ENCODE data around the gene PDS5A.

PDS5A gene

GRCh38 chr4:39834269-39834668 is 143.4 kb downstream of the PDS5A start:
- H3K9me3 ChIP-seq (ENCODE audit: control insufficient read depth, insufficient read depth, low read length) = no peaks in the 10 kb centered on the region

DNA sequence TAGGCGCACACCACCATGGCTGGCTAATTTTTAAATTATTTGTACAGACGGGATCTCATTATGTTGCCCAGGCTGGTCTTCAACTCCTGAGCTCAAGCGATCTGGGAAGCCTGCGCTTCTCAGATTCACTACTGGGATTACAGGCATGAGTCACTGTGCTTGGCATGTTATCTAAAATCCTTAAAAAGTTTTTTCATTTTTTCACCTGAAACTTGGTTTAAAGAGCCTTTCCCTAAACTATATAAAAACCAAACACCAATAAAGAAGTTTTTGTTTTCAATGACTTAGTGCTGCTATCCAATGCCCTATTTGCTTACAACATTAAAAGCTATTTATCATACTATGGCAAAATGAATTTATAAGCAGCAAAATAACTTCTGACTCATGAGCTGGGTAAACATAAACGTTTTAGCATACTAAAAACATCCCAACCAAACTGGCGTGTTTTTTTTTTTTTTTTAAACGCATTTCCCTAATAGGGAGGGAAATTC is 151.9 kb downstream of the PDS5A start:
- Histone ChIP-seq H4K20me1 (ENCODE audit: control insufficient read depth, insufficient read depth, low read depth, low read length) (no peaks in the 10 kb centered on the region), H3K79me2 (ENCODE audit: control insufficient read depth, low read length) (no peaks in the 10 kb centered on the region), H3K4me2 (ENCODE audit: low read length) (no peak overlapping the region), H3K4me1 (ENCODE audit: control insufficient read depth, low read length) (no peaks in the 10 kb centered on the region), H3K9me3 (ENCODE audit: control insufficient read depth, insufficient read depth, low read length) (no peaks in the 10 kb centered on the region), H3K4me3 (ENCODE audit: low read length) (no peak overlapping the region), H3K9me2 (replicated peaks; ENCODE audit: control insufficient read depth, low read length) (no peaks in the 10 kb centered on the region), H3K36me3 (ENCODE audit: control insufficient read depth, low read length) (peaks cover 59% of the 10 kb centered on the region), H3F3A (ENCODE audit: control insufficient read depth, insufficient read depth) (peaks cover 8% of the 10 kb centered on the region; the same call in 1 of the 2 replicates), H3K27me3 (ENCODE audit: control insufficient read depth, low read length) (no peaks in the 10 kb centered on the region), H3K27ac (ENCODE audit: low read depth, low read length) (no peak overlapping the region)
- TF ChIP-seq, protein P1, sequence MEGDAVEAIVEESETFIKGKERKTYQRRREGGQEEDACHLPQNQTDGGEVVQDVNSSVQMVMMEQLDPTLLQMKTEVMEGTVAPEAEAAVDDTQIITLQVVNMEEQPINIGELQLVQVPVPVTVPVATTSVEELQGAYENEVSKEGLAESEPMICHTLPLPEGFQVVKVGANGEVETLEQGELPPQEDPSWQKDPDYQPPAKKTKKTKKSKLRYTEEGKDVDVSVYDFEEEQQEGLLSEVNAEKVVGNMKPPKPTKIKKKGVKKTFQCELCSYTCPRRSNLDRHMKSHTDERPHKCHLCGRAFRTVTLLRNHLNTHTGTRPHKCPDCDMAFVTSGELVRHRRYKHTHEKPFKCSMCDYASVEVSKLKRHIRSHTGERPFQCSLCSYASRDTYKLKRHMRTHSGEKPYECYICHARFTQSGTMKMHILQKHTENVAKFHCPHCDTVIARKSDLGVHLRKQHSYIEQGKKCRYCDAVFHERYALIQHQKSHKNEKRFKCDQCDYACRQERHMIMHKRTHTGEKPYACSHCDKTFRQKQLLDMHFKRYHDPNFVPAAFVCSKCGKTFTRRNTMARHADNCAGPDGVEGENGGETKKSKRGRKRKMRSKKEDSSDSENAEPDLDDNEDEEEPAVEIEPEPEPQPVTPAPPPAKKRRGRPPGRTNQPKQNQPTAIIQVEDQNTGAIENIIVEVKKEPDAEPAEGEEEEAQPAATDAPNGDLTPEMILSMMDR (IDR thresholded peaks at IDR 0.05; ENCODE audit: low read depth, low read length, poor library complexity, severe bottlenecking) = no peak
- TF ChIP-seq EZH2phosphoT487 (IDR thresholded peaks at IDR 0.05; ENCODE audit: borderline replicate concordance, low read length) = no peak

More at GRCh38 chr4:39834269-39834668, 143.4 kb downstream of the PDS5A start:
- no peaks in the 10 kb centered on the region for H4K20me1 ChIP-seq (ENCODE audit: control insufficient read depth, insufficient read depth, low read depth, low read length)
- no peaks in the 10 kb centered on the region for H3K9me2 ChIP-seq (replicated peaks; ENCODE audit: control insufficient read depth, low read length)
- H3F3A ChIP-seq (ENCODE audit: control insufficient read depth, insufficient read depth) = peaks cover 2% of the 10 kb centered on the region; the same call in 1 of the 2 replicates
- no peak overlapping the region for H3K27ac ChIP-seq (ENCODE audit: low read depth, low read length)
- no peak for TF ChIP-seq EZH2phosphoT487 (IDR thresholded peaks at IDR 0.05; ENCODE audit: borderline replicate concordance, low read length)
- TF ChIP-seq, protein P1 (IDR thresholded peaks at IDR 0.05; ENCODE audit: low read depth, low read length, poor library complexity, severe bottlenecking) = no peak
- H3K27me3 ChIP-seq (ENCODE audit: control insufficient read depth, low read length) = no peaks in the 10 kb centered on the region
- peaks cover 71% of the 10 kb centered on the region for H3K36me3 ChIP-seq (ENCODE audit: control insufficient read depth, low read length)
- no peak overlapping the region for H3K4me3 ChIP-seq (ENCODE audit: low read length)
- H3K79me2 ChIP-seq (ENCODE audit: control insufficient read depth, low read length) = no peaks in the 10 kb centered on the region
- no peak overlapping the region for H3K4me2 ChIP-seq (ENCODE audit: low read length)
- no peaks in the 10 kb centered on the region for H3K4me1 ChIP-seq (ENCODE audit: control insufficient read depth, low read length)

DNA sequence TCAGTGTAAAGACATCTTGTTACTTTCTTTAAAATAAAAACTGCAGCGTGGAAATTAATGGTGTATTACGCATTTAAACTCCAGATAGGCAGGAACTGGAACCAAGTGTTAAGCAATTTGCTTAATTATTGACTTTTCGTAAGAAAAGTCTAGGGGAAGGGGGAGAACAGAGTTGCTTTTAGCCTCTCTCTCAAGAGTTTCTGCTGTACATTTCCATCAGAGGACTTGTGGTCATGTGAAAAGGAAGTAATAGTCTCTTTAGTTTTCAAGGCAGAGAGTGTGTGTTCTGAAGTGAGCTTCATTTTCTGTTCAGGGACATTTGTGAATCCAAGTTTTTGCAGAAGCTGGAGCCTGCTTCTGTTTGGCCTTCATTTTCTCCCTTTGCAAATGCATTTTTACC is 152.6 kb downstream of the PDS5A start:
- Histone ChIP-seq H3F3A (ENCODE audit: control insufficient read depth, insufficient read depth) (peaks cover 8% of the 10 kb centered on the region; the same call in 1 of the 2 replicates), H4K20me1 (ENCODE audit: control insufficient read depth, insufficient read depth, low read depth, low read length) (no peaks in the 10 kb centered on the region), H3K36me3 (ENCODE audit: control insufficient read depth, low read length) (peaks cover 52% of the 10 kb centered on the region), H3K4me1 (ENCODE audit: control insufficient read depth, low read length) (no peaks in the 10 kb centered on the region), H3K27ac (ENCODE audit: low read depth, low read length) (no peak overlapping the region), H3K4me2 (ENCODE audit: low read length) (no peak overlapping the region), H3K27me3 (ENCODE audit: control insufficient read depth, low read length) (no peaks in the 10 kb centered on the region), H3K9me2 (replicated peaks; ENCODE audit: control insufficient read depth, low read length) (no peaks in the 10 kb centered on the region), H3K4me3 (ENCODE audit: low read length) (no peak overlapping the region), H3K79me2 (ENCODE audit: control insufficient read depth, low read length) (no peaks in the 10 kb centered on the region), H3K9me3 (ENCODE audit: control insufficient read depth, insufficient read depth, low read length) (no peaks in the 10 kb centered on the region)
- TF ChIP-seq, protein P1 (IDR thresholded peaks at IDR 0.05; ENCODE audit: low read depth, low read length, poor library complexity, severe bottlenecking) = no peak
- no peak for TF ChIP-seq EZH2phosphoT487 (IDR thresholded peaks at IDR 0.05; ENCODE audit: borderline replicate concordance, low read length)
